DMS 273 treated with DMSO at 0.1 percent for 48 hours (cell line): ENCODE measurements around the gene WDFY3.
"Not testable (repeated sequence)": the region's sequence is repeated elsewhere in the genome, so short reads cannot be mapped to it uniquely, and the experiment has no call there.

Experiments
- DNase-seq: peaks from one replicate; lab custom pipeline; 2025; lab: John Stamatoyannopoulos, UW

The WDFY3 gene

DNA sequence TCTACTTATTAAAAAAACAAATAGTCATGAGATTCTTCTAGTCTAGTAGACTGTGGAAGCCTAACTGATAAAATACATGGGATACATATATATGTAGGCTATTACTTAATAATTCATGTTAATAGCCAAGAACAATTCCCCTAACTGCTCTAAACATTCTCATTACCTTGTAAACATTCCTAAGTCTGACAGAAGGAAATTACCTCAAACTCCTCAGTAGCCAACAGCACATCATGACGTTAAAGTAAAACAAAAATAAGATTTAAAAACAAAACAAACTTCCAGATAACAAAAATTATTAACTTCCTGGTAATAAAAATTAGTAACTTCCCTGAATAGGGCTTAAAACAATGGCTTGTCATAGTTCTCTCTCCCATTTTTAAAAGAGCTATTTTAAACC is 109.2 kb downstream of the WDFY3 start:
- no peak for DNase-seq

DNA sequence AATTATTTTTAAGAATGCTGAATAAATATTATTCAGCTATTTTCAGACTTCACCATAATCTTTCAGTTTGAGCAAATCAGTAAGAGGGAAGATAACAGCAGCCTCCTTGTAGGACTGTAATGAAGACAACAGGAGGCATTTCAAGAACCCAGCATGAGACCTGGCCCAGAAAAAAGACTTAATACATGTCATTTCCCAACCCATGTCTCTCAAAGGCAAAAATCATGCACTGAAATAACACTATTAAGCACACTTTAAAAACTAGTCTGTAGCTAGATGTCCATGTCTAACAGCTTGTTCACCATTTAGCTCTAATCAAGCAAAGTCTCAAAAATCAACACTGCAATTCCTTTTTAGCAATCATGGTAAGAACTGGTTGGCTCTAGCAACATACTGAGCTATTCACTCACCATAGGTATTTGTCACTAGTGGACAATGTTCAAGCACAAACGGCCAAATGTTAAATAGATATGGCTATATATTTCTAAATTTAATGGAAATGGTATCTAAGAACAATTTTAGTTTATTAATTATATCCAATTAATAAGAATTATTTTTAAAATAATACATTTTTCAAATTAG is 109.9 kb downstream of the WDFY3 start:
- DNase-seq: no peak

DNA sequence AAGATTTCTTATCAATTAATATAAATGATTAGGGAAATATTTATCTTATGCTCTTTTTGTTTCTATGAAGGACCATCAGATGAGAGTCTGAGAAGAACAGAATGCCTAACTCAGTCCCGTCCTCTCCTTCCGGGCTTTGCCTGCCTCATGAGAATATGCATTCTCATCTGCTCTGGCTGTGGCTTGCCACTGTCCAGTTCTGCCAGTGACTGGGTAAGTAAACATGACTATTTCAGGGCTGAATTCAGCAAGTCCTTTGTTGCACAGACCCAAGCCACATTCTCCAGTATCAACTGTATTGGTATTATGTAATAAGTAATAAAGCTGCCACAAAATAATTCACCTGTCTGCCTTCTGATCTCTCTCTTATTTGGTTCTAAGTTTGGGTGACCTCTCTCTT is 110.7 kb downstream of the WDFY3 start:
- no peak for DNase-seq

DNA sequence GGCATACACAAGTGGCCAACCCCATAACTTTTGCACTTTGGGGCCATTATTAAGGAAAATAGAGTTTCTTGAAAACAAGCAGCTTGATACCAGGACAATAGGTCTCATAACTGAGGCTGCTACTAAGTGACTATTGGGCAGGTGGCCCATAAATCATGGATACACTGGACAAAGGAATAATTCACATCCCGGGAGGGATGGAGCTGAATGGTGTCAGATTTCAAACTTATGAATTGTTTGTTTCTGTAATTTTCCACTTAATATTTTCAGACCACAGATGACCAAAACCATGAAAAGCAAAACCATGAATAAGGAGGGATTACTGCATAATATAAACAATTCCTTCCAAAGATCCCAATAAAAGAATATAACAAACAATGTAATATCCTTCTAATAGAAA is 114.4 kb downstream of the WDFY3 start:
- no peak for DNase-seq

DNA sequence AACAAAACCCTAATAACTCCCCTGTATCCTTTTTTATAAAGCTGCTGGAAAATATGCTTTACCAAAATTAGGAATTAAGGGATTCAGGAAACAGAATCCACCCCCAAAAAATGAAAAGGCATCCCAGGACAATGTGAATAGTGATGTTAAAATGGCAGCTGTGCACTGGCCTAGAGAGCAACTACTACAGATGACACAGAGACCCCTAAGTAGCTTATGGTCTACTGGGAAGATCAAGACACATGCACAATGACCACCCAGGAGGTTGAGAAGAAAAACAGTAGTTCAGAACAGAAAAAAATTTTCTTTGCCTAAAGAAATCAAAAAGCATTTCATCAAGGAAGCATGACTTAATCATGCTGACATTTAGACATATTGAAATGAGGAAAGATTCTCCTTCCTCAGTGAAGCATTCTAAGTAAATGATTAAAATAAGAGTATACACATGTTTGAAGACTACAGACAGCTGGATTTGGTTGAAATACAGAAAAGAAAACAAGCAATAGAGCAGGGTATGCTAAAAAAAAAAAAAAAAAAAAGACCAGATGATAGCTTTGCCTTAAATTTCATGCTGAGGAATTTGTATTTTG is 117.3 kb downstream of the WDFY3 start:
- no peak for DNase-seq

DNA sequence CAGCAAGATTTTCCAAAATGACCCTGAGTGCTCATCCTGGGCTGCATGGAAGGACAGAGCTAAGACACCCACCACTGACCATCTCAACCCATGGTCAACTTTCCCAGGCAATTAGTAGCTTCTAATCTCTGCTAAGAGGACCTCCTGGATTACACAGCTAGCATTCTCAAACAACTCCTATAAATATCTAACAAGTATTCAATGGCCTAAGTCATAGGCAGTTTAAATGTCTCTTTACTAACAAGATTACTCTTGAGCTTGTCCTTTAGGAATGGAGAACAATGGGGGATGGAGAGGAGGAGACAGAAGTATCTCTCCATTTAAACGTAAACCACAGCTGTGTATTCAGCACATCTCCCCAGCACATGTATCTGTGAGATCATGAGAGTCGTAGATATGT is 118.1 kb downstream of the WDFY3 start:
- no peak for DNase-seq

DNA sequence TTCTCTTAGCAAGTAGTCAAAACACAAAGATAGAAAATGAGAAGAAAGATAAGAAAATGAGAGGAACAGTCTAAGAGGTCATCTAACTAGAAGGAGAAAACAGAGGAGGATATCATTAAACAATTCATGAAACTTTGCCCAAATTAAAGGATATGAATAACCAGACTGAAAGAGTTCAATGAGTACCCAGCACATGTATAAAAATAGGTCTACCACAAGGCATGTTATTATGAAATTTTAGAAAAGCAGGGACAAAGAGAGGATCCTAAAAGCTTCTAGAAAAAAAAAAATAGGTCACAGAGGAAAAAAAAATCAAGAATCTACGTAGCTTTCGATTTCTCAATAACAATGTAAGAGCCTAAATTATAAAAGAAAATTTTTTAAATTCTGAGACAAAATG is 118.5 kb downstream of the WDFY3 start:
- no peak for DNase-seq

DNA sequence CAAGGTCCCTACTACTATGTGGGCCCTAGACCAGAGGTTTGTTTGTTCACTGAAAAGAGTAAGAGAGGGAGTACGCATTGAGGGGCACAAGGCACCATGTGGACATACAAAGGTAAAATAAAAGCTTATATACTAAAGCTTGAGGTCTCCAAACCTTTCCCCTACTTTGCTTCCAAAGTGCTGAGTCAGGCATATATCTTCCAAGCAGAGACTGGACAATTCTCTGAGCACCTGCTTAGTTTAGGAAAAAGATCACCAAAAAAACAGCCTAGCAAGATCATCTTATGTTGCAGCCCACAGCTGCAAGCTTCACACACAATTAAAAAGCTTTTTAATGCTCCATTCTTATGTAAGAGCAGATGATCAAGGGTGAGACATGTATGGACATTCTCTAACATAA is 119.5 kb downstream of the WDFY3 start:
- no peak for DNase-seq

DNA sequence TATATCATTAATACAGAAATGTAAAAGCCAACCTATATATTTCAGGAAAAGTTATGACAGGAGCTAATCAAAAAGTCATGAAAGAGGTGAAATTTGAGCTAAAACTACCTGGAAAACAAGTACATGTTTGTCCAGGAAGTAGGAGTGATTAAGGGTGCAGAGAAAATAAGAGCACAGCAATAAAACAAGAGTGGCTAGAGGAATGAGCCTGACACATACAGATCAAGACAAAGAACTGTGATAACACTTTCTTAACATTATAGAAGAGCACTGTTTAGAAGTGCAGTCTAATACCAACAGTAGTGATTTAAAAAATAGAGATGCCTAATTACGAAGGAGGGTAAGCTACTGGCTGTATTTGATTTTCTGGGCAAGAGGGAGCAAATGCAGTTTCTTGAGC is 125.1 kb downstream of the WDFY3 start:
- DNase-seq: no peak

DNA sequence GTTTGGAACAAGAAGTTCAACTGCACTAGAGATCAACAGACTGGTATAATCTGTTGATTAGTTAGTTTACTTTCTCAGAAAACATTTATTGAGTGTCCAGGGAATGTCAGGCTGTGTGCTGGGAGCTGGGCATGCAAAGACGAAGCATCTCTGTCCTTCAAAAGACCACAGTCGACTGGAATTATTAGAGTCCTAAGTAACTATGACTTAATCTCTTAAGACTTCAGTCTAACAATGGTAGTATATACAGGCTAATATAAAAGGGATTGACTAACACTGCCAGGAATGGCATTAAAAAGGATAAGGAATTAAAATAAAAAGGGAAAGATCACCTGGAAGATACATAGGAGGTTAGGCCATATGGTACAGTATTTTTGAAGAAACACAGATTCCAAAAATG is 128.7 kb downstream of the WDFY3 start:
- no peak for DNase-seq

DNA sequence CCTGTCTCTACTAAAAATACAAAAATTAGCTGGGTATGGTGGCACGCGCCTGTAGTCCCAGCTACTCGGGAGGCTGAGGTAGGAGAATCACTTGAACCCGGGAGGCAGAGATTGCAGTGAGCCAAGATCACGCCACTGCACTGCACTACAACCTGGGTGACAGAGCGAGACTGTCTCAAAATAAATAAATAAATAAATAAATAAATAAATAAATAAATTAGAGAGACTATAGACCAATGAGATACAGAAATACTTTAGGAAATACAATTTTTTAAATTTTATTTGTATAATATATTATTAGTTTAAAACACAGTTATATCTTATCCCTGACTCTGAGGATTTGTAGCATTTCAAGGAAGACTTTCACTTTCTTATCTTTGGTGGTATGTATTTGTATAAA is 136.9 kb downstream of the WDFY3 start:
- not testable (repeated sequence) for DNase-seq

DNA sequence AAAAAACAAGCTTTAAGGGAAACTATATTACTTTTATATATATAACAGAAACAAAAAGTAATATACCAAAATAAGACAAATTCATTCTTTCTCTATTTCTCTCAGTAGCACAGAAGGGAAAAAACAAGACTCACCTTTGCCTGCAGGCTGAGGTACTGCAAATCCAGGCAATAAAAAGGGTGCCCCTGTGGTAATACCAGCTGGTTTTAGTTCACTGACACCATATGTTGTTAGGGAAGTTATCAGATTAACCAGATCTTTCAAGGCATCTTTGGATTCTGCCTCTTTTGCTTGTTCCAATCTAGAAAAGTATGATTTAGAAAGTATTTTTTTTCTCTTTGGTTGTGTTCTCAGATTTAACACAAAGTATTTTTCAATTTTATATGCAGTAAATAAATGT is 139.8 kb downstream of the WDFY3 start:
- DNase-seq: peak; percentile 15

DNA sequence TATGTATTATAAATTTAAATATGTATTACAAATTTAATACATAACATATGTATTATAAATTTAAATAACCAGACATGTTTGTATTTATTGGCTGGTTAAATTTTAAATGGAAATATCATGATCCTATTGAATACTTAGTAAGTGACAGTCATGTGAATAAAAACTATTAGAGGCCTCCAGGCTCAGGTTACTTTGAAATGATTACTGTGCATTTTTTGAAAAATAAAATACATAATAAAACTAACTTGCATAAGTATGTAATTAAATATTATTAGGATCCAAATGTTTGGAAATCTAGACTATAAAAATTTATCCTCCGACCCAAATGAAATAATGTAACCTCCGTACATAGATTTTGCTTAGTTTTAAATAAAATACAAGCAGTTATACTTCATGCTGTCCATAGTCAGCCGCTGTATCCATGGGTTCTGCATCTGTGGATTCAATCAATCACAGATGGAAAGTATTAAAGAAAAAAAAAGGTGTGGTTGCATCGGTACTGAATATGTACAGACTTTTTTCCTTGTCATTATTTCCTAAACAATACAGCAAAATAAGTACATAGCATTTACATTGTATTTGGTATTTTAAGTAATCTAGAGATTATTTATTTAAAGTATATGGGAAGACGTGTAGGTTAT is 140.7 kb downstream of the WDFY3 start:
- no peak for DNase-seq

DNA sequence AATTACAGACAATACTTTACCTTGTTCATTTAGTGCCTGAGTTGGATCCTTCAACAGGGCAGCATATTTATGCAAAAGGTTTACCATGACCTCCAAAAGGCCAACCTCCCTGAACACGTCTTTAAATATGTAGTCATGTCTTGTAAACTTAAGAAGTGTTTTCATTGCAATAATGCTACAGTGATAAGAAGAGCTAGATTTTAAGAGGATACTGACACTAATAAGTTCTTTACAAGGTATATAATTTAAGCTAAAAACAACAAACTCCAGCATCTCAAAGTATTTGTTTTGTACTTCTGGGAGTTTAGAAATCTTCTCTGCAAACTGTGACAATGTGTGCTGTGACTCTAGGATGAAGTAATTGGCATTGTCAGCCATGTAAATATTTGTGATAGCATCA is 145.4 kb downstream of the WDFY3 start:
- no peak for DNase-seq

DNA sequence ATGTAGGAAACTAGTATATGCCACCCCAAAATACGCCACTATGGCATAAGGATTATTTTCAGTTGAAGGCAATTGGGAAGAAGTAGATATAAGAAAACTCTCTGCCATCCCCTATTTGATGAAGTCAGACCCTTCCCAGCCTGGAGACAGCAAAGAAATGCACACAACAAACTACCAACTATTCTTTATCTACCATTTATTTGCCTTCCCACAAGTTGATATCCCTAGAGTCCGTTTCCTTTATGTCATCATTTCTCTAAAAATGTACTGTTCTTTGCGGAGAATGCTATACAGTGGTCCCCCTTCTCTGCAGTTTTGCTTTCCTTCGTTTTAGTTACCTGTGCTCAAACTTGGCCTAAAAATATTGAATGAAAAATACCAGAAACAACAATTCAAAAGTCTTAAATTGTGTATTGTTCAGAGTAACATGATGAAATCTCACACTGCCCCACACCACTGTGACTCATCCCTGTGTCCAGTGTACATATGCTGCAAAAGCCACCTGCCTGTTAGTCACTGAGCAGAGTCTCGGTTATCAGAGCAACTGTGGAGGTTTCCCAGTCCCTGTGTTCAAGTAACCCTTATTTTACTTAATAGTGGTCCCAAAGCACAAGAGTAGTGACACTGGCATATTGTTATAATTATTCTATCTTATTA is 152.3 kb downstream of the WDFY3 start:
- DNase-seq: no peak

DNA sequence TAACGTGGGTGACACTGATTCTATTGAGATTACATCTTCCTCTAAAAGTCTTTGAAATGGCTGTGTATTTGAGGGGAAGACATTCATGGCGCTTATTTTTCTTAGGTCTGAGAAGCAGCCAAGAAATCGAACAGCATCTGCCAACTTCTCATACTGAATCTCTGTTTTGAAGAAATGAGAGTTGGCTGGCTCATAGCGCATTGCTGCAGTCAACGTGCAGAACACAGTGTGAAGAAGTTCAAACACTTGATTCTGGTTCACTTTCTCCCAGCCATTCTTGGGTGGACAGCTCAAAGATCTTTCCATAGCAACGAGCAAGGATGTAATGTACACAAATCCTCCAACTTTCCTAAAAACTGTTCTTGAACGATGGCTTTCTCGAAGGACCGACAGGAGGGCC is 156.5 kb downstream of the WDFY3 start:
- no peak for DNase-seq

DNA sequence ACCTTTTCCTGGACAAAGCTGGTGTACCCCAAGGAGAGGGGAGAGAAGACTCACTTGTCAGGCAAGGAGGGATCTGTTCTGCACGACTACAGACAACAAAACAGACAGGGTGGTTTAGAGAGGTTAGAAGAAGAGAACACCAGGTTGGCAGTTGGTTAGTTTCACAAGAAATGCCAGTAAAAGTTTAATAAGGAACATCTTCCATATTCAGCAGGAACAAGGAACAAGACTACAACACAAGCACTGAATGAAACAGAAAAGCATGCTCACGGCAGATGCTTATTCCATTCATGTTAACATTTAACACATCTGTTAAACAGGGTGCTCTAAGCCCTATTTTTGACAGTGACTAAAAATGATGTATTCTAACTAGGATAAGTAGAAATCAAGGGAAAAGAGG is 158.2 kb downstream of the WDFY3 start:
- no peak for DNase-seq

DNA sequence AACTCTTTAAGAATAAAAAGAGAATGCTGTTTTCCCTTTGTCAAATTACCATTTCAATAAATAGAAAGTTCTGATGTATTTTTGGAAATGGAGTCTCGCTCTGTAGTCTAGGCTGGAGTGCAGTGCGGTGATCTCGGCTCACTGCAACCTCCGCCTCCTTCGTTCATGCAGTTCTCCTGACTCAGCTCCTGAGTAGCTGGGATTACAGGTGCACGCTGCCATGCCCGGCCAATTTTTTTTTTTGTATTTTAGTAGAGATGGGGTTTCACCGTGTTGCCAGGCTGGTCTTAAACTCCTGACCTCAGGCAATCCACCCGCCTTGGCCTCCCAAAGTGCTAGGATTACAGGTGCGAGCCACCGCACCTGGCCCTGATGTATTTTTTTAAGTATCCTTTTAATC is 159.9 kb downstream of the WDFY3 start:
- DNase-seq: not testable (repeated sequence)

DNA sequence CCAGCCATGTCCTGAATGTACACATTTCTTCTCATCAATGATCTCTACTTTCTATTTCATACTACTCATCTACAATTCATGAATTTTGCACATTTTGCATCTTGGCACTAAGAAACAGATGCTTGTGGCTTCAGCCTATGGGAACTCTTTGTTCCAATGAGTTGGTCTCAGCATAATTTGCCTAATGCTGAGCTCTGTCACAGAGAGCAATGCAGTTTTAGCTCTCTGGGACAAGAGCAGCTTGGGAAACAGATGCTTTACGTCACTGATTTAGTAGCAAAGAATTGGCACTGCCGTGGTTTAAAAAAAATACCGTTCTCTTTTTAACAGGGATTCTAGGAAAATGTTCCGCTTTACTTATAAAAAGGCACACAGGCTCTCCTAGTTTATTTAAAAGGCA is 162.4 kb downstream of the WDFY3 start:
- DNase-seq: no peak

DNA sequence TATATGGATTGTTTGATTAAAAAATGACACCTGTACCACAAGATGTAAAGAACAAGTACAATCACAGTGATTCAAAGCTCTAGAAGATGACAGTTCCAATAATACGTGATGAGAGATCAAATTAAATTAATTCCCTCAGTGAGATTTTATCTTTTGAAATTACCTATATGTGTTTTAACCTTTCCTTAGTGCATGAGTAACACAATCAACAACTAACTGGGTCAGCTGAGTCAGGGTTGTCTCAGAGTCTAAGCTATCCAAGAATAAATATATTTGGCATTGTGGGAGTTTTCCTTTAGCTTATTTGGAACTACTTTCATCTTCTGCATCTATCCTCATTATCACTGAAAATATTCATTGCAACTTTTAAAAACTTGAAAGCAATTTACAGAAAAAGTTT is 162.8 kb downstream of the WDFY3 start:
- no peak for DNase-seq

DNA sequence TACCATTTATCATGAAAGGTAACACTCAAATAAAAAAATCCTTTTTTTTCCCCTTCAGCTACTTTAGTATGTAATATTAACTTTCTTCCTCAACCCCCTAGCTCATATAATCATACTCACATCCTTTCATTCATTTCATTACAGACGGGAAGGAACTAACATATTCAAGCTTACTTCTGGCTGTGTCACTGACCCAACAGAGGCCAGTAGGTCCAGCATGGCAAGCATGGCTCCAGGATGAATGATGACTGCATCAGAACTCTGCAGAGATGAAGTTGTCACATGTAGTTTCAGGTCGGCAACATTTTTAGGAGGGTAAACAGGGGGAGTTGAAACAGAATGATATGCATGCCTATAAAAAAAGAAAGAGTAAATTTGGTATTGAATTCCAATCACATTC is 163.4 kb downstream of the WDFY3 start:
- no peak for DNase-seq

DNA sequence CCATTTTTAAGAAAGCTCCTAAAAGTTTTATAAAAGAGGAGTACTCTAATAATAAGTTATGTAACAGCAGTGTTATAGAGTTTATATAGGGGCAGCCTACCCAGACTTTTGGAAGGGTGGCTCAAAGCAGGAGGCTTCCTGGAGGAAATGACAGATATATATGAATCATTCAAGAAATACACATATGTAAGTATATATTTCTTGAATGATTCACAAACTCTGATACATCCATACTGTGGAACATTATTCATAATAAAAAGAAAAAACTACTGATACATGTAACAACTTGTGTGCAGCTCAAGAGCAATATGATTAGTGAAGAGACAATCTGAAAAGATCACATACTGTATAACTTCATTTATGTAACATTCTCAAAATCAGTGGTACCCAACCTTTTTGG is 166.2 kb downstream of the WDFY3 start:
- DNase-seq: no peak

DNA sequence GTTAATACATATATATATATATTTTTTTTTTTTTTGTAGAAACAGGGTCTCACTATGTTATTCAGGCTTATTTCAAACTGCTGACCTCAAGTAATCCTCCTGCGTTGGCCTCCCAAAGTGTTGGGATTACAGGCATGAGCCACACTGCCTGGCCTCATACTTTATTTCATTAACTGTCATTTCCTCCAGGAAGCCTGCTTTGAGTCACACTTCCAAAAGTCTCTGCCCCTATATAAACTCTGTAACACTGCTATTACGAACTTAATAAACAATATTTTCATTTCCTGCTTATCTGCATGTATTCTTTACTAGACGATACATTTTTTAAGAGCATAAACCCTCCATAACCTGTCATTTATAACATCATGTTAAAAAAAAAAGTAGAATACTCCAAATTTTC is 167.2 kb downstream of the WDFY3 start:
- no peak for DNase-seq

DNA sequence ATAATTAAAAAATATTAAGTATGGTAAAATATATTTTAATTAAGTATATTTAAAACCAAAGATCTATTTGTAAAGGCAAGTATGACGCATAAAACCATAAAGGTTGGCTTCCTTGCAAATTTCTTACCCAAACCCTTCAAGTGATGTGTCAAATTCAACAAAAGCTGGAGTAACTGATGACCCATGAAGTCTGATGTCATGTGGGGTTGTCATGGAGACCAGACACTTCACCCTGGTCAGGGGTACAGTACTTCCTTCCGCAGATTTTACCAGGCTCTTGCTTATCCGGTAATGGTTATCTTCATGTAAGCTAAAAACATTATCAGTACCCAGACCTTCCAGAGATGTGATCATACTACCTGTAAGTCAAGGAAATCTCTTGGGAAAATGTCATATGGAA is 170.1 kb downstream of the WDFY3 start:
- DNase-seq: no peak
